HEK293T (cell line): ENCODE data around the gene TMBIM1.

ENCODE experiments used
- CTCF ChIA-PET: fragments of 350-600 bp; formaldehyde crosslinking; extraction: SDS; loops from one replicate; lab custom pipeline; 2021; ENCODE audit warnings: antibody characterized with exemption, inconsistent platforms; lab: Yijun Ruan, JAX
- POLR2A ChIA-PET: fragments of 350-600 bp; formaldehyde crosslinking; extraction: SDS; loops from one replicate; lab custom pipeline; 2020; ENCODE audit warnings: antibody characterized with exemption, inconsistent platforms; lab: Yijun Ruan, JAX
- DNase-seq: peaks from one replicate; pipeline ENCODE4 v3.0.0; 2012; ENCODE audit warnings: mixed read lengths; ENCODE audit errors: extremely low spot score
- ARNT ChIP-seq: fragments of 450-650 bp; IDR thresholded peaks from 2 replicates; pipeline ENCODE4 v1.6.1; 2017; ENCODE audit warnings: mild to moderate bottlenecking
- BHLHE40 ChIP-seq: fragments of 450-650 bp; IDR thresholded peaks from 2 replicates; pipeline ENCODE4 v1.6.1; 2016; ENCODE audit warnings: mild to moderate bottlenecking, moderate library complexity, borderline replicate concordance
- CTBP1 ChIP-seq: fragments of 450-650 bp; IDR thresholded peaks from 2 replicates; pipeline ENCODE4 v1.6.1; 2016; ENCODE audit warnings: borderline replicate concordance
- ELF4 ChIP-seq: fragments of 450-650 bp; IDR thresholded peaks from 2 replicates; pipeline ENCODE4 v1.6.1; 2017; ENCODE audit warnings: antibody characterized with exemption
- FOXA1 ChIP-seq: fragments of 450-650 bp; IDR thresholded peaks from 2 replicates; pipeline ENCODE4 v1.6.1; 2016; ENCODE audit warnings: mild to moderate bottlenecking
- FOXK2 ChIP-seq: fragments of 450-650 bp; IDR thresholded peaks from 2 replicates; pipeline ENCODE4 v1.6.1; 2016; ENCODE audit warnings: mild to moderate bottlenecking
- FOXM1 ChIP-seq: fragments of 450-650 bp; IDR thresholded peaks from 2 replicates; pipeline ENCODE4 v1.6.1; 2017; ENCODE audit warnings: mild to moderate bottlenecking, borderline replicate concordance
- HDGF ChIP-seq: fragments of 450-650 bp; IDR thresholded peaks from 2 replicates; pipeline ENCODE4 v1.6.1; 2017; ENCODE audit warnings: antibody characterized with exemption, borderline replicate concordance
- L3MBTL2 ChIP-seq: fragments of 450-650 bp; conservative IDR thresholded peaks from 2 replicates; pipeline ENCODE4 v1.6.1; 2016; ENCODE audit warnings: mild to moderate bottlenecking
- LEF1 ChIP-seq: fragments of 450-650 bp; IDR thresholded peaks from 2 replicates; pipeline ENCODE4 v1.6.1; 2017; ENCODE audit warnings: mild to moderate bottlenecking, borderline replicate concordance
- NFRKB ChIP-seq: fragments of 450-650 bp; IDR thresholded peaks from 2 replicates; pipeline ENCODE4 v1.6.1; 2016; ENCODE audit warnings: mild to moderate bottlenecking, moderate library complexity
- SP1 ChIP-seq: fragments of 450-650 bp; IDR thresholded peaks from 2 replicates; pipeline ENCODE4 v1.6.1; 2017
- SUZ12 ChIP-seq: fragments of 450-650 bp; IDR thresholded peaks from 2 replicates; pipeline ENCODE4 v1.6.1; 2016; ENCODE audit warnings: mild to moderate bottlenecking
- ZNF384 ChIP-seq: fragments of 450-650 bp; IDR thresholded peaks from 2 replicates; pipeline ENCODE4 v1.6.1; 2016
- TF ChIP-seq, protein P1 (sequence below): fragments of 450-650 bp; IDR thresholded peaks from 2 replicates; pipeline ENCODE4 v1.6.1; 2016

Gene TMBIM1

DNA sequence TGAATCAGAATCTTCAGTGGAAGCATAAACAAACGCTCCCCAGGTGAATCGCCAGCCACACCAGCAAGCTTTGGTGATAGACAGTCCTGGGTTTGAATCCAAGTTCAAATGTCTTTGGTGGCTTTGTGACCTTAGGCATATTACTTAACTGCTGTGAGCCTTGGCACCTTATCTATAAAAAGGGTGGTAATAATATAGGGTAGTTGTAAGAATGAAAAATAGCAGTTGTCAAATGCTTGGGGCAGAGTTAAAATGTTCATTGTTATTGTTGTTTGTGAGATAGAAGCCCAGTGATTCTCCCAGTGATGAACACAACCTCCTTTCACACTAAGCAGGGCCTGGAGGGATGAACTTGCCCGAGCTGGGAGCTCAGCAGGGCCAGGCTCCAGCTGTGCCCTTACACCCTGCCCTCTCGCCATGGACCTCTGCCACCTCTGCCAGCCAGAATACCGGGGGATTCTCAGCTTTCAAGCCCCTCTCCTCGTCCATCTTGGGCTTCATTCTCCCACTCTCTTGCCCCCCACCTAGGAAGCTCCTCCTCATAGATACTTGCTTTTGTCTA, 6.1 kb upstream of the TMBIM1 start:
- POLR2A ChIA-PET, result interaction anchor here (0.7 kb wide), 1 partner anchor 28 kb away, joined by 3 read pairs; the partner anchor contains the start of genes AAMP and PNKD
- DNase-seq, result no peak
- TF ChIP-seq HDGF, result no peak
- TF ChIP-seq SUZ12, result no peak
- CTCF ChIA-PET, result interaction anchor here (0.6 to 2.4 kb wide), 3 partner anchors 25 to 58 kb away, joined by 4 to 11 read pairs (median 5); partner anchors contain the start of gene CATIP

DNA sequence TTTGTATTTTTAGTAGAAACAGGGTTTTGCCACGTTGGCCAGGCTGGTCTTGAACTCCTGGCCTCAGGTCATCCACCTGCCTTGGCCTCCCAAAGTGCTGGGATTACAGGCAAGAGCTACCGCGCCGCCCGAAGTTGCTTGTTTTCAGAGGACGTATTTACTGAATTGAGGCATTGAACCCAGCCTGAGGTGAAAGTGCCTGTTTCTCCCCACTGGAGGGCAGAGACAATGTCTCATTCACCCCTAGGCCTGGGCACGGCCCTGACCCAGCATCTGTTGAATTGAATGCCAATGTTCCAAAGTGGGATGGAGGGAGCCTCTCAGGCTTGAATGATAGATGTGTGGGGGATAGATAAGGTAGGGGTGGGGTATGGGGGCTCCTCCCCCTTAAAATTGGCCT, 4.5 kb upstream of the TMBIM1 start:
- ChIA-PET POLR2A (interaction anchor here (2.2 kb wide), 1 partner anchor 11 kb away, joined by 4 read pairs; no protein-coding TSS in a partner anchor), CTCF (interaction anchor here (1.1 to 2.4 kb wide), 5 partner anchors 10 to 61 kb away, joined by 3 to 7 read pairs (median 5); partner anchors contain the start of gene CATIP)
- no peak for TF ChIP-seq FOXM1
- DNase-seq, result no peak

DNA sequence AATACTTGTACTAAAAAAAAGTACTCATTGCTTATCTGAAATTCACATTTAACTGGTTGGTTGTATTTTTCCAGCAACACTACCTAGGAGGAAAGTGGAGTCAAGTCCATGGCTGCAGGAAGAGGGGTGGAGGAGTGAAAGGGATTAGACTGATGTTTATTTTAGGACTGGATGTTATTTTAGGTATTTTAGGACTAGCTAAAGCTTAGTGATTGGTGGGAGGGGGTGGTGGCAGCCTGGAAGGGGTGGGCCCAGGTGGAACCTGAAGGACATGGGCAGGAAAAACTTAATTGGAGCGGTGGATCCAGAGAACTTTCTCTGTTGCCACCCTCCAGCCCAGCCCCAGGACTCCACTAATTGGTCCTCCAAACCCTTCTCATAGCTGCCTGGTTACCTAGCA, 3.9 kb upstream of the TMBIM1 start:
- ChIA-PET POLR2A (interaction anchor here (0.6 to 2.2 kb wide), 2 partner anchors 11 to 87 kb away, joined by 3 to 4 read pairs; no protein-coding TSS in a partner anchor), CTCF (interaction anchor here (1.1 to 2.0 kb wide), 5 partner anchors 9 to 62 kb away, joined by 3 to 7 read pairs (median 5); partner anchors contain the start of gene CATIP)
- TF ChIP-seq ELF4 (no peak), FOXK2 (no peak), LEF1 (no peak), FOXM1 (no peak), NFRKB (no peak)
- no peak for DNase-seq

GRCh38 chr2:218295029-218295428, 2.7 kb upstream of the TMBIM1 start:
- no peak for TF ChIP-seq HDGF
- TF ChIP-seq ELF4, result no peak
- TF ChIP-seq SP1, result no peak
- TF ChIP-seq LEF1, result no peak
- no peak for TF ChIP-seq FOXA1
- no peak for TF ChIP-seq FOXM1
- no peak for TF ChIP-seq ARNT
- POLR2A ChIA-PET, result interaction anchor here (2.2 kb wide), 1 partner anchor 10 kb away, joined by 4 read pairs; no protein-coding TSS in a partner anchor
- CTCF ChIA-PET, result interaction anchor here (1.7 to 2.0 kb wide), 2 partner anchors 12 to 22 kb away, joined by 5 to 7 read pairs; no protein-coding TSS in a partner anchor
- DNase-seq, result no peak

DNA sequence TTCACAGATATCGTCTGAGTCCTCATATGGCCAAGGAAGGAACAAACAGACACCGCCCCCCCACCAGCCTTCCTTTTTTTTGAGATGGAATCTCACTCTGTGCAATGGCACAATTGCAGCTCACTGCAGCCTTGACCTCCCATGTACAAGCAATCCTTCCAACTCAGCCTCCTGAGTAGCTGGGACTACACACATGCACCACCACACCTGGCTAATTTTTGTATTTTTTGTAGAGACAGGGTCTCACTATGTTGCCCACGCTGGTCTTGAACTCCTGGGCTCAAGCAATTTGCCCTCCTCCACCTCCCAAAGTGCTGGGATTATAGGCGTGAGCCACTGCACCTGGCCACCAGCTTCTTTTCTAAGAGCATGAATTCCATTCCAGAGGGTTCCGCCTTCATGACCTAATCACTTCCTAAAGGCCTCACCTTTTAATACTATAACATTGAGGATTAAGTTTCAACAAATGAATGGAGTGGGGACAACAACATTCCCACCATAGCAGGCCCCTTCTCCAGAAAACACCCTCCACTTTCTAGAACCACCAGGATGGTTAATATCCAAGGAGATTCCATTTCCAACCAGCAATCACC, 2.2 kb upstream of the TMBIM1 start:
- no peak for TF ChIP-seq NFRKB
- TF ChIP-seq FOXM1, result no peak
- CTCF ChIA-PET, result interaction anchor here (1.7 to 2.0 kb wide), 2 partner anchors 13 to 22 kb away, joined by 5 to 7 read pairs; no protein-coding TSS in a partner anchor
- DNase-seq, result no peak
- POLR2A ChIA-PET, result interaction anchor here (1.0 kb wide), 1 partner anchor 107 kb away, joined by 3 read pairs; no protein-coding TSS in a partner anchor

GRCh38 chr2:218293715-218294429, 1.6 kb upstream of the TMBIM1 start:
- DNase-seq, result no peak
- ChIA-PET CTCF (interaction anchor here (0.7 to 4.3 kb wide), 4 partner anchors 14 to 122 kb away, joined by 4 to 30 read pairs (median 6); partner anchors contain the start of genes AAMP and PNKD), POLR2A (interaction anchor here (1.0 kb wide), 1 partner anchor 108 kb away, joined by 3 read pairs; no protein-coding TSS in a partner anchor)
- no peak for TF ChIP-seq ELF4
- TF ChIP-seq CTBP1, result no peak
- no peak for TF ChIP-seq FOXK2
- TF ChIP-seq LEF1, result no peak
- TF ChIP-seq NFRKB, result no peak
- TF ChIP-seq ZNF384, result no peak
- TF ChIP-seq HDGF, result no peak
- no peak for TF ChIP-seq BHLHE40
- no peak for TF ChIP-seq FOXM1
- TF ChIP-seq L3MBTL2, result no peak
- TF ChIP-seq SUZ12, result no peak
- TF ChIP-seq SP1, result no peak
- no peak for TF ChIP-seq FOXA1
- TF ChIP-seq, protein P1, sequence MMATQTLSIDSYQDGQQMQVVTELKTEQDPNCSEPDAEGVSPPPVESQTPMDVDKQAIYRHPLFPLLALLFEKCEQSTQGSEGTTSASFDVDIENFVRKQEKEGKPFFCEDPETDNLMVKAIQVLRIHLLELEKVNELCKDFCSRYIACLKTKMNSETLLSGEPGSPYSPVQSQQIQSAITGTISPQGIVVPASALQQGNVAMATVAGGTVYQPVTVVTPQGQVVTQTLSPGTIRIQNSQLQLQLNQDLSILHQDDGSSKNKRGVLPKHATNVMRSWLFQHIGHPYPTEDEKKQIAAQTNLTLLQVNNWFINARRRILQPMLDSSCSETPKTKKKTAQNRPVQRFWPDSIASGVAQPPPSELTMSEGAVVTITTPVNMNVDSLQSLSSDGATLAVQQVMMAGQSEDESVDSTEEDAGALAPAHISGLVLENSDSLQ, result no peak
- TF ChIP-seq ARNT, result no peak

- DNase-seq, result no peak
- no peak for TF ChIP-seq ELF4
- TF ChIP-seq BHLHE40, result no peak
- TF ChIP-seq L3MBTL2, result no peak
- TF ChIP-seq ARNT, result no peak
- TF ChIP-seq LEF1, result no peak
- TF ChIP-seq ZNF384, result no peak
- TF ChIP-seq, protein P1, result no peak
- TF ChIP-seq CTBP1, result no peak
- CTCF ChIA-PET, result interaction anchor here (0.7 to 4.3 kb wide), 2 partner anchors 20 to 689 kb away, joined by 3 to 30 read pairs; partner anchors contain the start of genes AAMP and PNKD
- POLR2A ChIA-PET, result interaction anchor here (1.4 to 1.5 kb wide), 2 partner anchors 16 to 21 kb away, joined by 4 to 5 read pairs; partner anchors contain the start of genes AAMP and PNKD
These were observed 820 bp downstream of the TMBIM1 start for GRCh38 chr2:218291318-218292047.
